ENCODE data around the gene NUP210L. TPM values are rescaled to one million over a fixed set of nuclear protein-coding genes. Genes with fewer than 3 reads are reported as not detected.

NUP210L gene
- total and polyA plus RNA-seq, 9 of the 15 experiments (the other 6 are each of a cell fraction or from before 2014, with no cell fraction given), result 0.01 to 0.04 TPM; not detected in 7

DNA sequence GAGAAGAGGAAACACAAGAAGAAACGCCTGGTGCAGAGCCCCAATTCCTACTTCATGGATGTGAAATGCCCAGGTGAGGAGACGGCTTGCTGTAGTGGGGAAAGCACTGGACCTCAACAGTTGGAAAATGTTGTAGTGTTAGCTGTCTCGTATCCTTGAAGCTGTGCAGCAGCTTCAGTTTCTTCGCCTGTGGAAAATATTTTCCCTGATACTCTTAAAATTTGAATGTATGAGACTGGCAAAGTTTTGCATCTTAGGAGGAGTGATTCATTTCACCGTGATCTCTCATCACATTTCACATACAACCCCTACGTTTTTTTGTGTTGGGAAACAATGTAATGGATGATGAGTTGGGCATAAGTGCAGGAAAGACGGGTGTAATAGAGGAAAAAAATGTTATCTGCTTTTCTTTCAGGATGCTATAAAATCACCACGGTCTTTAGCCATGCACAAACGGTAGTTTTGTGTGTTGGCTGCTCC lies 163.7 kb downstream of the NUP210L start:
- ChIA-PET CTCF (ENCODE audit: low intra/inter-chr PET ratio) (interaction anchor here (0.6 kb wide), 1 partner anchor 275 kb away, joined by 7 read pairs; no protein-coding TSS in a partner anchor), POLR2A (interaction anchor here (0.6 to 4.4 kb wide), 58 partner anchors 10 to 496 kb away, joined by 3 to 104 read pairs (median 5); partner anchors contain the start of genes CREB3L4, CRTC2, DENND4B and GATAD2B)
- H3K9me1 ChIP-seq (ENCODE audit: control insufficient read depth, insufficient read depth, low read length), result no peaks in the 10 kb centered on the region
- BruUV-seq (replicated peaks), result TSS peak; percentile 84
- H3K27ac ChIP-seq (ENCODE audit: extremely low read depth, low read depth, low read length), result peak overlapping the region; percentile 98
- peak overlapping the region; percentile 98 for H3K4me2 ChIP-seq (ENCODE audit: insufficient read depth, low read length)
- H2AFZ ChIP-seq (ENCODE audit: low read depth, low read length), result 0 out of 2 replicates have a peak overlapping the region, but pooled peaks have one; percentile 98
- FAIRE-seq (no peak), DNase-seq (ENCODE audit: extremely low read depth in 1 of 4, low spot score in 3 of 4) (no peak), ATAC-seq (no peak)
- H3K4me3 ChIP-seq, result peak overlapping the region; percentile 81
- peak overlapping the region; percentile 97 for H3K9ac ChIP-seq (ENCODE audit: insufficient read depth in 1 of 2, low read depth in 2 of 2, low read length in 2 of 2)
- H3K79me2 ChIP-seq (ENCODE audit: control insufficient read depth, insufficient read depth, low read length), result peaks cover 27% of the 10 kb centered on the region
- H3K36me3 ChIP-seq (ENCODE audit: control insufficient read depth, insufficient read depth, low read length), result peaks cover 43% of the 10 kb centered on the region
- no peaks in the 10 kb centered on the region for H3K9me3 ChIP-seq (replicated peaks; ENCODE audit: control insufficient read depth, insufficient read depth, low read depth, low read length)
- intact Hi-C loops (cut with micrococcal nuclease) (loop anchor here (5.0 kb wide), 1 partner anchor 191 kb away; no protein-coding TSS in a partner anchor), in situ Hi-C loops (cut with MboI) (no loop called here)
- 0 out of 2 replicates have a peak, but pooled peaks have one; percentile 14 for TF ChIP-seq NKRF (IDR thresholded peaks at IDR 0.05; ENCODE audit: borderline replicate concordance)
- TF ChIP-seq SMARCE1 (IDR thresholded peaks at IDR 0.05), result 0 out of 2 replicates have a peak, but pooled peaks have one; percentile 11
- TF ChIP-seq KHSRP (IDR thresholded peaks at IDR 0.05), result 0 out of 2 replicates have a peak, but pooled peaks have one; percentile 31
- TF ChIP-seq ZNF407 (IDR thresholded peaks at IDR 0.05; ENCODE audit: low read depth), result 0 out of 2 replicates have a peak, but pooled peaks have one; percentile 23
- peak; percentile 97 for TF ChIP-seq CHD1 (IDR thresholded peaks at IDR 0.05; ENCODE audit: low read length)
- no peak for TF ChIP-seq TSC22D4 (tag; IDR thresholded peaks at IDR 0.05)
- peak; percentile 73; the same call in 1 of the 2 replicates for TF ChIP-seq TGIF2 (CRISPR knock-in tag; IDR thresholded peaks at IDR 0.05)
- 0 out of 2 replicates have a peak, but pooled peaks have one; percentile 3 for TF ChIP-seq THRAP3 (IDR thresholded peaks at IDR 0.05; ENCODE audit: borderline replicate concordance)
- TF ChIP-seq MCM3 (IDR thresholded peaks at IDR 0.05), result no peak
- WGBS (ENCODE audit: insufficient coverage, low coverage, missing lambda C conversion rate), result under 1% methylated on average over 8 of the region's 9 CpGs
- peaks cover 4 to 11% of the 10 kb centered on the region in 2 experiments; a peak in 2 of 5 replicates for H3K4me1 ChIP-seq (replicated peaks in 1 of 2; ENCODE audit: control insufficient read depth in 2 of 2, insufficient read depth in 2 of 2, low read length in 2 of 2)
- no peaks in the 10 kb centered on the region for H3K27me3 ChIP-seq (ENCODE audit: control insufficient read depth in 2 of 2, insufficient read depth in 2 of 2, low read length in 2 of 2)
- H4K20me1 ChIP-seq (replicated peaks; ENCODE audit: control insufficient read depth, insufficient read depth, low read length), result no peaks in the 10 kb centered on the region; the same call in 1 of the 2 replicates

All from K562 (cell line).